ENCODE results near the gene BAK1.

DNA sequence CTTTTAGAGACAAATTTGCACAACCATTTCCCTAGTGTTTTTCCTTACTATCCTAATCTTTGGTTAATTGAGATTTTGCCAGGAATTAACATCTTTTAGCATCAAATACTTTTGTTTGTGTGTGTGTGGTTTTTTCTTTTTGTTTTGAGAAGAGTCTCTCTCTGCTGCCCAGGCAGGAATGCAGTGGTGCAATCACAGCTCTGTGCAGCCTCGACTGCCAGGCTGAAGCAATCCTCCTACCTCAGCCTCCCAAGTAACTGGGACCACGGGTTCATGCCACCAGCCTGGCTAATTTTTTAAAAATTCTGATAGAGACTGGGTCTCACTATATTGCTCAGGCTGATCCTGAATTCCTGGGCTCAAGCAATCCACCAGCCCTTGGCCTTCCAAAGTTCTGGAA lies 28.5 kb downstream of the BAK1 start:
- TF ChIP-seq, protein P1, sequence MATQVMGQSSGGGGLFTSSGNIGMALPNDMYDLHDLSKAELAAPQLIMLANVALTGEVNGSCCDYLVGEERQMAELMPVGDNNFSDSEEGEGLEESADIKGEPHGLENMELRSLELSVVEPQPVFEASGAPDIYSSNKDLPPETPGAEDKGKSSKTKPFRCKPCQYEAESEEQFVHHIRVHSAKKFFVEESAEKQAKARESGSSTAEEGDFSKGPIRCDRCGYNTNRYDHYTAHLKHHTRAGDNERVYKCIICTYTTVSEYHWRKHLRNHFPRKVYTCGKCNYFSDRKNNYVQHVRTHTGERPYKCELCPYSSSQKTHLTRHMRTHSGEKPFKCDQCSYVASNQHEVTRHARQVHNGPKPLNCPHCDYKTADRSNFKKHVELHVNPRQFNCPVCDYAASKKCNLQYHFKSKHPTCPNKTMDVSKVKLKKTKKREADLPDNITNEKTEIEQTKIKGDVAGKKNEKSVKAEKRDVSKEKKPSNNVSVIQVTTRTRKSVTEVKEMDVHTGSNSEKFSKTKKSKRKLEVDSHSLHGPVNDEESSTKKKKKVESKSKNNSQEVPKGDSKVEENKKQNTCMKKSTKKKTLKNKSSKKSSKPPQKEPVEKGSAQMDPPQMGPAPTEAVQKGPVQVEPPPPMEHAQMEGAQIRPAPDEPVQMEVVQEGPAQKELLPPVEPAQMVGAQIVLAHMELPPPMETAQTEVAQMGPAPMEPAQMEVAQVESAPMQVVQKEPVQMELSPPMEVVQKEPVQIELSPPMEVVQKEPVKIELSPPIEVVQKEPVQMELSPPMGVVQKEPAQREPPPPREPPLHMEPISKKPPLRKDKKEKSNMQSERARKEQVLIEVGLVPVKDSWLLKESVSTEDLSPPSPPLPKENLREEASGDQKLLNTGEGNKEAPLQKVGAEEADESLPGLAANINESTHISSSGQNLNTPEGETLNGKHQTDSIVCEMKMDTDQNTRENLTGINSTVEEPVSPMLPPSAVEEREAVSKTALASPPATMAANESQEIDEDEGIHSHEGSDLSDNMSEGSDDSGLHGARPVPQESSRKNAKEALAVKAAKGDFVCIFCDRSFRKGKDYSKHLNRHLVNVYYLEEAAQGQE (IDR thresholded peaks at IDR 0.05; ENCODE audit: low read depth): no peak
- TF ChIP-seq, protein P2, sequence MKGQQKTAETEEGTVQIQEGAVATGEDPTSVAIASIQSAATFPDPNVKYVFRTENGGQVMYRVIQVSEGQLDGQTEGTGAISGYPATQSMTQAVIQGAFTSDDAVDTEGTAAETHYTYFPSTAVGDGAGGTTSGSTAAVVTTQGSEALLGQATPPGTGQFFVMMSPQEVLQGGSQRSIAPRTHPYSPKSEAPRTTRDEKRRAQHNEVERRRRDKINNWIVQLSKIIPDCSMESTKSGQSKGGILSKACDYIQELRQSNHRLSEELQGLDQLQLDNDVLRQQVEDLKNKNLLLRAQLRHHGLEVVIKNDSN (IDR thresholded peaks at IDR 0.05): no peak
- TF ChIP-seq CEBPB (IDR thresholded peaks at IDR 0.05): no peak
- TF ChIP-seq TAF1 (IDR thresholded peaks at IDR 0.05; ENCODE audit: low read depth): no peak
- TF ChIP-seq, protein P3, sequence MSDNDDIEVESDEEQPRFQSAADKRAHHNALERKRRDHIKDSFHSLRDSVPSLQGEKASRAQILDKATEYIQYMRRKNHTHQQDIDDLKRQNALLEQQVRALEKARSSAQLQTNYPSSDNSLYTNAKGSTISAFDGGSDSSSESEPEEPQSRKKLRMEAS (IDR thresholded peaks at IDR 0.05): no peak
- TF ChIP-seq RAD21 (IDR thresholded peaks at IDR 0.05; ENCODE audit: low read depth): no peak
- TF ChIP-seq EP300 (IDR thresholded peaks at IDR 0.05; ENCODE audit: borderline replicate concordance): no peak
- TF ChIP-seq CREB1 (IDR thresholded peaks at IDR 0.05; ENCODE audit: low read depth): no peak
- TF ChIP-seq FOXM1 (IDR thresholded peaks at IDR 0.05; ENCODE audit: borderline replicate concordance, low read depth): no peak
- TF ChIP-seq TEAD4 (IDR thresholded peaks at IDR 0.05): no peak
- TF ChIP-seq ZBTB7A (IDR thresholded peaks at IDR 0.05; ENCODE audit: low read depth): no peak
- no peak for TF ChIP-seq NFIC (IDR thresholded peaks at IDR 0.05)
- TF ChIP-seq YY1 (IDR thresholded peaks at IDR 0.05; ENCODE audit: low read depth): no peak
- no peak for TF ChIP-seq TCF12 (IDR thresholded peaks at IDR 0.05; ENCODE audit: low read depth)

All from Ishikawa (cell line).